Left lung (tissue), 10 donors: ENCODE results near the gene EHD4. TPM values are rescaled to one million over a fixed set of nuclear protein-coding genes. Genes with fewer than 3 reads are reported as not detected.

Source experiments
- ATAC-seq: fragments of 200-7000 bp; cut with Tn5 transposase; one replicate; pipeline ENCODE4 v1.9.1; 2020; ENCODE audit warnings: moderate library complexity
- DNase-seq, 4 donors: peaks; one replicate each; pipeline ENCODE4 v3.0.0-alpha.2; 2013 to 2020
- H3K27ac ChIP-seq, 2 donors: fragments of 200-600 bp; sonication (generic) in 1 of 2; one replicate each; pipeline versions ENCODE4 v1.5.0 to v1.8.0; 2020 to 2021
- H3K27me3 ChIP-seq, 2 donors: fragments of 200-600 bp; sonication (generic) in 1 of 2; one replicate each; pipeline versions ENCODE4 v1.5.0 to v1.8.0; 2020 to 2021
- H3K36me3 ChIP-seq, 2 donors: fragments of 200-600 bp; sonication (generic) in 1 of 2; one replicate each; pipeline versions ENCODE4 v1.5.0 to v1.8.0; 2020 to 2021
- H3K4me1 ChIP-seq, 2 donors: fragments of 200-600 bp; one replicate each; pipeline ENCODE4 v1.8.0; 2021
- H3K4me3 ChIP-seq, 2 donors: fragments of 200-600 bp; sonication (generic) in 1 of 2; one replicate each; pipeline versions ENCODE4 v1.5.0 to v1.8.0; 2020 to 2021; ENCODE audit warnings: mild to moderate bottlenecking in 1 of 2
- H3K9me3 ChIP-seq, 2 donors: fragments of 200-600 bp; sonication (generic) in 1 of 2; one replicate each; pipeline versions ENCODE4 v1.5.0 to v1.8.0; 2020 to 2021
- CTCF ChIP-seq, 2 donors: fragments of 200-600 bp; sonication (generic) in 1 of 2; IDR thresholded peaks; one replicate each; pipeline versions ENCODE4 v1.5.0 to v1.8.0; 2021; ENCODE audit warnings: antibody characterized with exemption in 2 of 2
- intact Hi-C, 2 donors: fragments of 100-400 bp; cut with DNase I; formaldehyde crosslinking; loops; one replicate each; pipeline versions ENCODE4 v1.11.2 to v1.14.2; 2022
- polyA plus RNA-seq, 6 donors: library from polyadenylated mRNA; unstranded; fragments of 120-200 nt; gene quantifications; one replicate each; pipeline ENCODE4 v1.2.1, GENCODE V29; 2013; ENCODE audit not compliant: insufficient read length in 6 of 6
- total RNA-seq, 2 donors: library from RNA; stranded (reverse); fragmentation: NEBNext Ultra II Directional; extraction: Animal tissue kit (Norgen Biotek cat#: 25700); gene quantifications; one replicate each; pipeline ENCODE4 v1.2.1, GENCODE V29; 2021
- donor health status: DM: no; HTN: yes; CAD: no.
- donor health status: DM: no; HTN: no; CAD: no.

Gene EHD4
- total and polyA plus RNA-seq, 8 donors: 11.7 to 32.6 (median 13.1) TPM

GRCh38 chr15:42002333-42002732, 30.0 kb upstream of the EHD4 start:
- intact Hi-C loops: no loop called here
- no peak for ATAC-seq
- TF ChIP-seq CTCF (IDR thresholded peaks at IDR 0.05): no peak
- Histone ChIP-seq H3K4me3 (no peak overlapping the region), H3K9me3 (no peaks in the 10 kb centered on the region), H3K36me3 (no peaks in the 10 kb centered on the region), H3K27ac (no peak overlapping the region), H3K4me1 (no peaks in the 10 kb centered on the region), H3K27me3 (no peaks in the 10 kb centered on the region)
- DNase-seq: no peak

- no peak for TF ChIP-seq CTCF (IDR thresholded peaks at IDR 0.05)
- H3K4me1 ChIP-seq: no peaks in the 10 kb centered on the region
- H3K9me3 ChIP-seq: no peaks in the 10 kb centered on the region
- no peaks in the 10 kb centered on the region for H3K36me3 ChIP-seq
- H3K4me3 ChIP-seq: no peak overlapping the region
- ATAC-seq (no peak), DNase-seq (no peak)
- no peak overlapping the region for H3K27ac ChIP-seq
- H3K27me3 ChIP-seq: no peaks in the 10 kb centered on the region
- intact Hi-C loops: no loop called here
Measured at GRCh38 chr15:42001236-42001635, 28.9 kb upstream of the EHD4 start.

DNA sequence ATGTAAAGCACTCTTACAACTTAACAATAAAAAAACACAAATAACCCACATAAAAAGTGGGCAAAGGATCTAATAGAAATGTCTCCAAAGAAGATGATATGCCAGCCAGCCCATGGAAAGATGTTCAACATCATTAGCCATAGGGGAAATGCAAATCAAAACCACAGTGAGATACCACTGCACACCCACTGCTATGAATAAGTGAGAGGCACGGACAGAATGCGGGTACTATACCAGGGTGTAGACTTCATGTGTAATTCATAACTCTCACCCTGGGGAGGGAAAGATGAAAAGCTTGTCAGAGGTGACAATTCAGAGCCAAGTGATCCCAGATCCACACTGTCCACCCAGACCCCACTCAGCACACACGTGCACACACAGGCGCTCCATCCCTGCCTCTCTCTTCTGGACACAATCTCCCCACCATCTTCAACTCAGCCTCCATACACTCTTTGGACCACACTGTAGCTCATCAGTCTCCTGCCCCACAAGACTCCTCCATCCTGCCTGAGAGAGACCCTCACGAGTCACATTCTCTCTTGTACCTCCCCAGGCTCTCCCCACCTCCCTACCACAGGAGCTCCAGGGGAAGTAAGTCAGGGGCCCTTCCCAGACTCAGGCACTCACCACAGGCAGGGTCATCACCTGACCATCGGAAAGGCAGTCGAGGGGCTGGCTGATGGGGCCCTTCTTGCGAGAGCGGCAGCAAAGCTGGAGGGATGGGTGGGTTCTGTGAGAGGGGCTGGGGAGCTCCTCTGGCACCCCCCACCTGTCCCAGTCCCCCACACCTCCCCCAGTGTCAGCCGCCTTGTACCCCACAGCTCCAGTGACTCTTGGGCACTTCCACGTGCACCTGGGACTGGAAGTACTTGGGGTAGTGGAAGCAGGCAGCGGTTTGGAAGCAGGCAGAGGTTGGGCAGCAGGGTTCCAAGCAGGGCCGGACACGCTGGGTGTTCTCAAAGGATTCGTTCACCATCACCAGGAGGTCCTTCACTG, 27.2 kb upstream of the EHD4 start:
- H3K36me3 ChIP-seq: no peaks in the 10 kb centered on the region
- H3K27ac ChIP-seq: no peak overlapping the region
- no peak overlapping the region for H3K4me3 ChIP-seq
- TF ChIP-seq CTCF (IDR thresholded peaks at IDR 0.05): no peak
- no peaks in the 10 kb centered on the region for H3K4me1 ChIP-seq
- no peak for ATAC-seq
- no peaks in the 10 kb centered on the region for H3K27me3 ChIP-seq
- peak in 1 of 4 donors; percentile 68 for DNase-seq
- intact Hi-C loops: no loop called here
- H3K9me3 ChIP-seq: no peaks in the 10 kb centered on the region

DNA sequence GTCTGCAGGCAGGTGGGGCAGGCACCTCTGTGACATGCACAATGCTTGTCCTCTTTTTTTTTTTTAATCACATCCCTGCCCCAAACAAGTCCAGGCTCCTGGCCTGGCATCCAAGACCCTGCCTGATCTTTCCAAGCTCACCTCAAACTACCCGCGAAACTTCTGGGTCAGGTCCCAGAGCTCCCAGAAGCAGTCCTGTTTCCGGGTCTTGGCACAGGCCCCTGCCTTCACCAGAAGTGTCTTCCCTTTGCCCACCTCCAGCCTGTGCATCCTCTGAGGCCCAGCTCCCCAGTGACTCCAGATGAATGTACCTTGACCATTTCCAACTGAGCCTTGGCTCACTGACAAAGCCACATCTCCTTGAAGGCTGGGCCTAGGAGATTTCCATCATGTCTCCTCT, 25.5 kb upstream of the EHD4 start:
- DNase-seq: peak in 1 of 4 donors; percentile 13
- Histone ChIP-seq H3K27me3 (no peaks in the 10 kb centered on the region), H3K4me1 (peaks cover 0 to 10% of the 10 kb centered on the region in 2 donors), H3K9me3 (no peaks in the 10 kb centered on the region), H3K27ac (no peak overlapping the region), H3K36me3 (no peaks in the 10 kb centered on the region), H3K4me3 (no peak overlapping the region)
- no peak for TF ChIP-seq CTCF (IDR thresholded peaks at IDR 0.05)
- intact Hi-C loops: no loop called here
- no peak for ATAC-seq

DNA sequence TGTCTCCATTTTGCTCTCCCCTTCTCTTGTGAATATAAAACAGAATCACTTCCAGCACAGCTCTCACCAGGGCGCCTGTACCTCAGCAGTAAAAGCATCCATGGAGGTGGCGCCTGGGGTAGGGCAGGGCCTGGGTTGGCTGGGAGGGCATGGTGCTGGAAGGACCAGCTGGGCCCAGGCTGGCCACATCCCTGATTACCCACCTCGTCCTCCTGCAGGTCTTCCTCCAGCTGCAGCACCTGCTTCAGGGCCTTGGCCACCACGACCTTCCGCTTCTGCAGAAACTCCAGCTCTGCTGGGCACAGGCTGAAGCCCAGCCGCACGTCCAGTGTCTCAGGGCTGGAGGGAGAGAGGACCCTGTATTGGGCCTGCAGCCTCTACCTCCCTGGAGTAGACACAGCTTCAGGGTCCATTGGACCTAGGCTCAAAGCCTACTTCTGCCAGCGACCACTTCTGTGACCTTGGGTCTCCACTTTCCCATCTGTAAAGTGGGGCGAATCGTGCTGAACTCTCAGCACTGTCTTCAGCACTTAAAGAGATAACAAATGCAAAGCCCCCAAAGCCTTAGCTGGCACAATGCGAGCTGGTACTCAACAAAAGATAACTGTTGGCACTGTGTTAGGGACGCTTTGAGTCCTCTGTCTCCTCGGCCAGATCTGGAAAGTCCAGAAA, 24.7 kb upstream of the EHD4 start:
- Histone ChIP-seq H3K27ac (no peak overlapping the region), H3K4me3 (no peak overlapping the region), H3K36me3 (no peaks in the 10 kb centered on the region), H3K27me3 (no peaks in the 10 kb centered on the region), H3K9me3 (no peaks in the 10 kb centered on the region), H3K4me1 (peaks cover 0 to 10% of the 10 kb centered on the region in 2 donors)
- no peak for ATAC-seq
- intact Hi-C loops: no loop called here
- peak in 1 of 4 donors; percentile 48 for DNase-seq
- TF ChIP-seq CTCF (IDR thresholded peaks at IDR 0.05): no peak
